BLaER1 treated with 17β-estradiol and CSF1 and Interleukin-3, amounts not matched to agents 10 nM and 100 nM (cell line): ENCODE measurements around the gene ADAMTS16.
A peak's percentile ranks its signal among the peaks of the same experiment; 100 is the strongest.

ENCODE experiments used
- H3K27ac ChIP-seq, 11 experiments: shearing (Covaris generic); formaldehyde crosslinking; 2 replicates each; pipeline ENCODE4 v1.8.1; 2022
- H3K27me3 ChIP-seq, 11 experiments: shearing (Covaris generic); formaldehyde crosslinking; 2 replicates each; pipeline ENCODE4 v1.8.1; 2022
- H3K36me3 ChIP-seq, 11 experiments: shearing (Covaris generic); formaldehyde crosslinking; 2 replicates each; pipeline ENCODE4 v1.8.1; 2022
- H3K4me1 ChIP-seq, 10 experiments: shearing (Covaris generic); formaldehyde crosslinking; 2 replicates each; pipeline ENCODE4 v1.8.1; 2022
- H3K4me2 ChIP-seq, 11 experiments: shearing (Covaris generic); formaldehyde crosslinking; 2 replicates each; pipeline ENCODE4 v1.8.1; 2022
- H3K4me3 ChIP-seq, 10 experiments: shearing (Covaris generic); formaldehyde crosslinking; 2 replicates each; pipeline ENCODE4 v1.8.1; 2022
- H3K9ac ChIP-seq, 11 experiments: shearing (Covaris generic); formaldehyde crosslinking; 2 replicates each; pipeline ENCODE4 v1.8.1; 2022
- H3K9me3 ChIP-seq, 11 experiments: shearing (Covaris generic); formaldehyde crosslinking; replicated peaks in 1 of 11; 2 replicates each; pipeline ENCODE4 v1.8.1; 2022
- H4K20me1 ChIP-seq, 11 experiments: shearing (Covaris generic); formaldehyde crosslinking; 2 replicates each; pipeline ENCODE4 v1.8.1; 2022
- Cebpa-rat ChIP-seq, 11 experiments: shearing (Covaris generic); IDR thresholded peaks; 2 replicates each; pipeline ENCODE4 v1.8.1; 2022

The ADAMTS16 gene

GRCh38 chr5:5342784-5343183 lies 202.7 kb downstream of the ADAMTS16 start:
- H4K20me1 ChIP-seq, result no peaks in the 10 kb centered on the region
- TF ChIP-seq Cebpa-rat (IDR thresholded peaks at IDR 0.05), result no peak
- no peaks in the 10 kb centered on the region for H3K27me3 ChIP-seq
- H3K27ac ChIP-seq, result peak overlapping the region in 1 of 11 experiments; percentile 35; a peak in 1 of 22 replicates
- no peaks in the 10 kb centered on the region for H3K36me3 ChIP-seq
- H3K9ac ChIP-seq, result no peak overlapping the region
- peak overlapping the region in 7 of 11 experiments; percentile 51 to 77 (median 70); a peak in 13 of 22 replicates for H3K4me2 ChIP-seq
- peaks cover under 1 to 54% (median 48%) of the 10 kb centered on the region in 10 experiments; a peak in 19 of 20 replicates for H3K4me1 ChIP-seq
- no peak overlapping the region for H3K4me3 ChIP-seq
- H3K9me3 ChIP-seq, result peaks cover 0 to 32% (median 0%) of the 10 kb centered on the region in 11 experiments; a peak in 8 of 22 replicates

- Histone ChIP-seq H3K4me2 (peak overlapping the region in 9 of 11 experiments; percentile 43 to 77 (median 70); a peak in 18 of 22 replicates), H3K4me1 (peaks cover 8 to 62% (median 56%) of the 10 kb centered on the region in 10 experiments), H3K9ac (0 out of 22 replicates have a peak overlapping the region, but pooled peaks of 1 of the 11 experiments have one; percentile 14), H3K9me3 (peaks cover 0 to 32% (median 0%) of the 10 kb centered on the region in 11 experiments; a peak in 8 of 22 replicates), H3K36me3 (no peaks in the 10 kb centered on the region), H3K27me3 (no peaks in the 10 kb centered on the region), H4K20me1 (no peaks in the 10 kb centered on the region), H3K4me3 (0 out of 20 replicates have a peak overlapping the region, but pooled peaks of 1 of the 10 experiments have one; percentile 7), H3K27ac (peak overlapping the region in 3 of 11 experiments; percentile 0 to 35 (median 7); a peak in 4 of 22 replicates)
- no peak for TF ChIP-seq Cebpa-rat (IDR thresholded peaks at IDR 0.05)
Measured at GRCh38 chr5:5343568-5343967, 203.4 kb downstream of the ADAMTS16 start.

DNA sequence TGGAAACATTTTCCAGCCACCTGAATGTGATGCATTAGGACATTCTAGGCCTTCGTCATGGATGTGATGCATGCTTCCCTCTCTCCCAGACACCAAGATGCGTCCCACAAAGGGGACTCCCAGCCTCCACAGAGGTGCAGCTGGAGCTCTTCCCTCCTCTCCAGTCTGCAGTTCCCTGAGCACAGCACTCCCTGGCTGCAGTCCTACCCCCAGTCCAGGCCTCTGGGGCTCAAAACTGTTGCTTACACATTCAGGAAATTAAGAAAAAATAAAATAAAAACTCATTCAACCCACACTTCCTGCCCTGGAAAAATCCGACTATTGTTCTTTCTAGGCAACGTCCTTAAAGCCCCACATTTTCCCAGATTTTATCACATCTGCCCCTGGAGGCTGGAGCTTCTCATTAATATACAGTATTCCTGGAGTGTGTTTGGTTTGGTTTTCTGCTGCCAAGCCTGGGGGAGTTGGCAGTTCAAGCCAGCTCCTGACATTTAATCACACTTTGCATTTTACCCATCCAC lies 204.0 kb downstream of the ADAMTS16 start:
- 0 out of 20 replicates have a peak overlapping the region, but pooled peaks of 1 of the 10 experiments have one; percentile 7 for H3K4me3 ChIP-seq
- TF ChIP-seq Cebpa-rat (IDR thresholded peaks at IDR 0.05), result no peak
- H3K27ac ChIP-seq, result peak overlapping the region in 3 of 11 experiments; percentile 0 to 35 (median 7); a peak in 4 of 22 replicates
- no peaks in the 10 kb centered on the region for H3K36me3 ChIP-seq
- H3K4me2 ChIP-seq, result peak overlapping the region in 9 of 11 experiments; percentile 43 to 77 (median 70); a peak in 18 of 22 replicates
- no peaks in the 10 kb centered on the region for H4K20me1 ChIP-seq
- peaks cover 0 to 32% (median 0%) of the 10 kb centered on the region in 11 experiments; a peak in 8 of 22 replicates for H3K9me3 ChIP-seq
- H3K9ac ChIP-seq, result no peak overlapping the region
- peaks cover 13 to 67% (median 61%) of the 10 kb centered on the region in 10 experiments for H3K4me1 ChIP-seq
- no peaks in the 10 kb centered on the region for H3K27me3 ChIP-seq

DNA sequence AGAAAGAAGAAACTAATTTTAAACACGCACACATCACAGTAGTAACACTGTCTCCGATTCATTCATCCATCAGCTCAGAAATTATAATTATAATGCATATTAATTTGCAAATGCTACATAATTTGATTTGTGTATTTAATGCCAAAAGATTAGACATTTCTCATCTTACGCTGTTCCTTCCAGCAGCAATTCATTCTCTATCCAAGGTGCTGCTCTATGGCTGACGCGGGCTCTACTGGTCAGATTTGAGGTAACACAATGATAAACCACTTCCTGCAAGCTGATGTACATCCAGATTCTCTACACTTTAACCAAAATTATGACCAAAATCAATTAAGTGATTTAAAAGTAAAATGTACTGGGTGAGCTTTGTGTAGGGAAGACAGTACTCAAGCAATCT lies 204.5 kb downstream of the ADAMTS16 start:
- H3K4me1 ChIP-seq, result peaks cover 18 to 72% (median 66%) of the 10 kb centered on the region in 10 experiments
- no peak for TF ChIP-seq Cebpa-rat (IDR thresholded peaks at IDR 0.05)
- H3K9ac ChIP-seq, result no peak overlapping the region
- H4K20me1 ChIP-seq, result no peaks in the 10 kb centered on the region
- H3K4me2 ChIP-seq, result peak overlapping the region in 8 of 11 experiments; percentile 51 to 77 (median 70); a peak in 13 of 22 replicates
- no peak overlapping the region for H3K4me3 ChIP-seq
- H3K9me3 ChIP-seq, result peaks cover 0 to 32% (median 0%) of the 10 kb centered on the region in 11 experiments; a peak in 8 of 22 replicates
- H3K27ac ChIP-seq, result peak overlapping the region in 1 of 11 experiments; percentile 0; a peak in 1 of 22 replicates
- no peaks in the 10 kb centered on the region for H3K36me3 ChIP-seq
- H3K27me3 ChIP-seq, result no peaks in the 10 kb centered on the region

GRCh38 chr5:5347442-5347841 lies 207.3 kb downstream of the ADAMTS16 start:
- peaks cover 18 to 78% (median 65%) of the 10 kb centered on the region in 10 experiments for H3K4me1 ChIP-seq
- no peaks in the 10 kb centered on the region for H4K20me1 ChIP-seq
- peak overlapping the region in 9 of 11 experiments; percentile 67 to 89 (median 79); a peak in 18 of 22 replicates for H3K4me2 ChIP-seq
- H3K9ac ChIP-seq, result peak overlapping the region in 6 of 11 experiments; percentile 39 to 67 (median 51); a peak in 11 of 22 replicates
- H3K36me3 ChIP-seq, result no peaks in the 10 kb centered on the region
- no peaks in the 10 kb centered on the region for H3K27me3 ChIP-seq
- no peak for TF ChIP-seq Cebpa-rat (IDR thresholded peaks at IDR 0.05)
- peak overlapping the region in 1 of 10 experiments; percentile 39; a peak in 1 of 20 replicates for H3K4me3 ChIP-seq
- H3K9me3 ChIP-seq, result peaks cover 0 to 22% (median 9%) of the 10 kb centered on the region in 11 experiments; a peak in 14 of 22 replicates
- H3K27ac ChIP-seq, result peak overlapping the region in 8 of 11 experiments; percentile 52 to 79 (median 69); a peak in 15 of 22 replicates

DNA sequence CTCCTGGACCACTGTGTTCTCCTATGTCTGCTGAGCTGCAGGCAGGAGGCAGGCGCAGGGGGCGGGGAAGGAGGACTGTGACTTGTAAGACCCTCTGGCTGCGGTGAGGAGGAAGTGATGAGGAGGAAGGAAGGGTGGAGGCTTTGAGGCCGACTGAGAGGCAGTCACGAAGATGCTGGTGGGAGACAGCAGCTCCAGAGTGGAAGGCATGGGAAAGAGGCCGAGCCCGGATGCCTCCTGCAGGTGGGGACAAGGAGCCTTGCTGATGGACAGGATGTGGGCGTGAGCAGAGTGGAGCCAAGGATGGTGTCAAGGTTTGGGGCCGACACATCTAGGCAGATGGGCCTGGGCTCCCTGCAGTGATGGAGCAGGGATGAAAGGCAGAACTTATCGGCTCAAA lies 208.0 kb downstream of the ADAMTS16 start:
- H3K27me3 ChIP-seq, result no peaks in the 10 kb centered on the region
- peaks cover 0 to 22% (median 9%) of the 10 kb centered on the region in 11 experiments; a peak in 14 of 22 replicates for H3K9me3 ChIP-seq
- no peaks in the 10 kb centered on the region for H4K20me1 ChIP-seq
- peak overlapping the region; percentile 67 to 89 (median 78) for H3K4me2 ChIP-seq
- H3K4me1 ChIP-seq, result peaks cover 18 to 71% (median 59%) of the 10 kb centered on the region in 10 experiments
- H3K36me3 ChIP-seq, result no peaks in the 10 kb centered on the region
- peak overlapping the region in 4 of 10 experiments; percentile 2 to 44 (median 28); a peak in 5 of 20 replicates for H3K4me3 ChIP-seq
- peak overlapping the region in 9 of 11 experiments; percentile 20 to 79 (median 64); a peak in 16 of 22 replicates for H3K27ac ChIP-seq
- peak overlapping the region in 7 of 11 experiments; percentile 11 to 67 (median 50); a peak in 12 of 22 replicates for H3K9ac ChIP-seq
- TF ChIP-seq Cebpa-rat (IDR thresholded peaks at IDR 0.05), result no peak

GRCh38 chr5:5348576-5348975 lies 208.4 kb downstream of the ADAMTS16 start:
- Histone ChIP-seq H3K4me1 (peaks cover 18 to 66% (median 55%) of the 10 kb centered on the region in 10 experiments), H3K9ac (peak overlapping the region in 5 of 11 experiments; percentile 12 to 67 (median 52); a peak in 6 of 22 replicates), H3K4me2 (peak overlapping the region; percentile 67 to 89 (median 78)), H3K36me3 (no peaks in the 10 kb centered on the region), H4K20me1 (no peaks in the 10 kb centered on the region), H3K27me3 (no peaks in the 10 kb centered on the region), H3K9me3 (peaks cover 0 to 22% (median 9%) of the 10 kb centered on the region in 11 experiments; a peak in 14 of 22 replicates), H3K4me3 (peak overlapping the region in 4 of 10 experiments; percentile 2 to 44 (median 28); a peak in 5 of 20 replicates), H3K27ac (peak overlapping the region in 8 of 11 experiments; percentile 52 to 79 (median 69); a peak in 15 of 22 replicates)
- no peak for TF ChIP-seq Cebpa-rat (IDR thresholded peaks at IDR 0.05)

DNA sequence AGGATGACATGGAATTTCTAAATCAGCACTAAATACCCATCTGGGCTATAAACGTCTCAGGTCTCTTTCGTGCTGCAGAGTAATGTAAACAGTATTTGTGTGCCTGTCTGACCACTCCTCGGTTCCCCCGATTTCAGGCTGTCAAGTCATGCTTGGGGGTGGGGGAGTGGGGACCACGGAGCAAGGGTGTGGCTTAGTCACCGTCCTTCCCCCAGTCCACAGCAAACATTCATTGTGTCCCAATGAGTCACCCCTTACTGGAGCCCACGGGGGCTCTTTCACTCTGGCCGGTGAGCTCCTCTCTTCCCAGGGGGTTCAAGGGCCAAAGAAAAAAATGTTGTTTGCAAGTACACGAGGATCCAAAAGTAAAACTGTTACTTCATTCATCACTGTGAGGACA lies 210.0 kb downstream of the ADAMTS16 start:
- no peak overlapping the region for H3K4me3 ChIP-seq
- no peaks in the 10 kb centered on the region for H3K36me3 ChIP-seq
- H3K27ac ChIP-seq, result no peak overlapping the region
- no peak for TF ChIP-seq Cebpa-rat (IDR thresholded peaks at IDR 0.05)
- peaks cover 18 to 62% (median 41%) of the 10 kb centered on the region in 10 experiments for H3K4me1 ChIP-seq
- H3K9ac ChIP-seq, result no peak overlapping the region
- H3K9me3 ChIP-seq, result peaks cover 0 to 22% (median 11%) of the 10 kb centered on the region in 11 experiments; a peak in 14 of 22 replicates
- no peaks in the 10 kb centered on the region for H3K27me3 ChIP-seq
- peak overlapping the region in 4 of 11 experiments; percentile 19 to 89 (median 72); a peak in 3 of 22 replicates for H3K4me2 ChIP-seq
- no peaks in the 10 kb centered on the region for H4K20me1 ChIP-seq
